Coronary artery (tissue), 2 donors: ENCODE results near the gene IFI27L2.

ENCODE experiments used
- DNase-seq: peaks from one replicate; pipeline ENCODE4 v3.0.0-alpha.2; 2017; ENCODE audit warnings: low spot score
- H3K27ac ChIP-seq, 2 donors: fragments of 200-600 bp; sonication (generic); one replicate each; pipeline ENCODE4 v1.5.1; 2016 to 2019
- H3K4me3 ChIP-seq: fragments of 200-600 bp; sonication (generic); 2 replicates; pipeline ENCODE4 v1.5.1; 2016; ENCODE audit warnings: mild to moderate bottlenecking, moderate library complexity
- CTCF ChIP-seq: fragments of 200-600 bp; sonication (generic); IDR thresholded peaks from one replicate; pipeline ENCODE4 v1.5.1; 2019; ENCODE audit warnings: antibody characterized with exemption

Gene IFI27L2

GRCh38 chr14:94079891-94080620, 49.3 kb downstream of the IFI27L2 start:
- no peak for TF ChIP-seq CTCF
- peak overlapping the region; percentile 87 for H3K4me3 ChIP-seq
- peak overlapping the region; percentile 92 to 98 for H3K27ac ChIP-seq
- no peak for DNase-seq

- Histone ChIP-seq H3K4me3 (peak overlapping the region; percentile 87), H3K27ac (no peak overlapping the region)
- TF ChIP-seq CTCF, result no peak
- DNase-seq, result no peak
Measured at GRCh38 chr14:94077823-94078222, 51.6 kb downstream of the IFI27L2 start.
